Left colon (tissue), 2 donors: ENCODE data around the gene RUBCNL. TPM values are rescaled to one million over a fixed set of nuclear protein-coding genes. Genes with fewer than 3 reads are reported as not detected.

Experiments
- ATAC-seq: fragments of 200-7000 bp; cut with Tn5 transposase; one replicate; pipeline ENCODE4 v1.9.1; 2020; ENCODE audit warnings: mild to moderate bottlenecking, moderate library complexity
- DNase-seq, 2 donors: peaks; one replicate each; pipeline ENCODE4 v3.0.0-alpha.2; 2020
- intact Hi-C, 2 donors: fragments of 100-400 bp; cut with DNase I in 1 of 2; cut with micrococcal nuclease in 1 of 2; formaldehyde crosslinking; loops; one replicate each; pipeline versions ENCODE4 v1.11.2 to v1.14.0; 2022; cut with DNase I, micrococcal nuclease
- total RNA-seq, 2 donors: library from RNA; stranded (reverse); fragmentation: NEBNext Ultra II Directional; extraction: Animal tissue kit (Norgen Biotek cat#: 25700); gene quantifications; one replicate each; pipeline ENCODE4 v1.2.1, GENCODE V29; 2021
- donor health status: DM: no; HTN: no; CAD: no.
- donor health status: DM: yes; HTN: yes; CAD: no.

RUBCNL gene
- total RNA-seq, 2 donors from 2014 or later = 14.9 to 28.4 TPM

DNA sequence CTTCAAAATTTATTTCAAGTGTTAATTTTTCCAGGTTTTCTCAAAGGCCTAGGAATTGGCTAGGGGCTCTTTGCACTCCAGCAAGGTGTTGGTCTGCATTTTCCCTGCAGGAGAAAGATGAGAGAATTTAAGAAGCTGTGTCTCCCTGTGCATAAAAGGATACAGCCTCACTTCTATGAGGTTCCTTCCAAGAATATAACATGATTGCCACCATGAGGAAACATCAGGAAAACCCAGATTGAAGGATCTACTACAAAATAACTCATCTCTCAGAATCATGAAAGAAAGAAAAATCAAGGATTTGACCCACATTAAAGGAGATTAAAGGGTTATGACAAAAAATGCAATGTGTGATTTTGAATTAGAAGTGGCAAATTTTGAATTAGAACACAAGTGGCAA is 69.9 kb downstream of the RUBCNL start:
- ATAC-seq (no peak), DNase-seq (no peak)
- intact Hi-C loops = no loop called here

DNA sequence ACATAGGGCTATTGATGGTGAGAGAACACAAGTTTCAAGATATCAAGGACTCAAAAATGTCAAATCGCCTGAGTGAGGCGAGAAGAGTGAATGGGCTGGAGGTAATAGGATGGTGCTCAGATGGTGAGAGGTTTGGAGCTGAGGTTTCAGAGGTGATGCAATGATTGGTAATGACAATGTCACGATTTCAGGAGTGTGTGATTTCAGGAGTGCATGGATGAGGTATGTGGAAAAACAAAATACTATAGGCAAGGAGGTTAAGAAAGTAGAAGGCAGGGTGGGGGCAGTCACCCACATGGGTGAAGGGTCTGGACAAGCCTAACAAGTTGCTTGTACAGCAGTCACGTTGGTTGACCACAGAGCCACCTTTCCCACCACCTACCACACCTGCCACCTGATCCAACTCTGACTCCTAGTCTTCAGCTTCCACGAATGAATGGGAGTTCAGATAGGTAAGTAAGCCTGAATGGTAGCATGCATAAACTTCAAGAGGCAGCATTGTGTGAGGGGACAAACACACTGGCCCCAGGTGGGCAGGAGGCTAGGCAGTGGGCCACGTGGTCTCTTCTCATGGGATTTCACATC is 71.5 kb downstream of the RUBCNL start:
- intact Hi-C loops = no loop called here
- ATAC-seq (no peak), DNase-seq (no peak)

DNA sequence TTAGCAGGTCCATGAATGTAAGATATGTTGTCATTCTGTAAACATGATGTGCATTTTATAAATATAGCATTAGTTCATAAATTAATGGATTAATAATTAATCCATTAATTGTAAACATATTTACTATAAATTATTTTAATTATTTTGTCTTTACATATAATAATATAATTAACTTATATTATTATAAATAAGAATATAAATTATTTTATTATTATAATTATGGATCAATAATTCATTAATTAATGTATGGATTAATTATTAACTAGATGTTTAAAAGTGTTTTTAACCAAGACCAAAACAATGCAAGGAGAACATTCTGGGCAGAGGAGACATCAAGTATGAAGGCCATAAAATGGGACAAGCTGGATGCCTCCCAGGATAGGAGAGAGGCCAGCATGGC is 72.0 kb downstream of the RUBCNL start:
- intact Hi-C loops = no loop called here
- ATAC-seq = no peak
- DNase-seq = no peak

DNA sequence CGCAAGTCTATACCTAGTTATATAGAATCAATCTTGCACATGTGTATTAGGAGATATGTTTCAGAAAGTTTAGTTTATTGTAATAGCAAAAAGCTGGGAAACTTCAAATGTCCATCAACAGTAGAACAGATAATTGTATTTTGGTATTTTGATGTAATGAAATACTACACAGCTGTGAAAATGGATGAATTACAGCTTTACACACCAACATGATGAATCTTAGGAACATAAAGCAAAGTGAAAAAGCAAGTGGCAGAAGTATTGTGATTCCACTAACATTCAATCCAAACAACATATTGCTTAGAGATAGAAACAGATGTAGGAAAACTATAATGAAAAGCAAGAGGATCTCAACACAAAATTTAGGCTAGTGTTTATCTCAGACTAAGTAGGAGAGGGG is 72.5 kb downstream of the RUBCNL start:
- ATAC-seq (no peak), DNase-seq (no peak)
- intact Hi-C loops = no loop called here

DNA sequence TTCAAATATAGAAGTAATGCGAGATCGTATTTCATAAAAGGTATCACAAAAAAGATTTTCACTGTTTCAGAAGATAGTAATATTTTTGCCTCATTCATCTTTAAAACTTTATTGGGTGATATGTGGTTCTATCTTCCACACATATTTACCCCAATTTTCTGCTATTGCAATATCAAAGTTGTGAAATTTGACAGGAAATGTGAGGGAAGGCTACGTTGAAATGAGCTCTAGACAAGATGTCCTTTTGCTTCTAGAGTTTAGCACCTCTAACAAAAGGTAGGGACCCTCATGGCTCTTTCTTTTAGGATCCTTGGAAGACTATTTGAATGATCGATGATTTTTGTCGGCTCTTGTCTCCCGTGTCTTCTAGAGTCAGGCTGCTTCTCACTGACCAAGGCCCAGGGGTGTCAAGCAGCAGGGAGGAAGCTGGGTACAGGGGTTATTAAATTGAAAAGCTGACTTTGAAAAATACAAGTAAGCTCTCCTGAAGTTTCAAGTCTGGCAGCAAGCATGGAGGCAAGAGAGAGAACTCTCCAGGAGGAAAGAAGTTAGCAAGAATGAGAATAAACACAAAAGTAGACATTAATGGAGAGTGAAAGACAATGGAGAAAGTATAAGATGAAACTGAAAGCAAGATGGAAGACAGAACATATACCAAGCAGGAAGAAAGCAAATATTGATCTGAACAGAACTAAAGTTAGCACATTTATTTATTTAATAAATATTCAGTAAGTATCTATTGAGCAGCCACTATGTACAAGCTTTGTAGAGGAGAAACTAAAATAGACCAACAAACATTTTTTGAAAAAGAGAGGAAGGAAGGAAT is 73.4 kb downstream of the RUBCNL start:
- ATAC-seq (no peak), DNase-seq (no peak)
- intact Hi-C loops = no loop called here

DNA sequence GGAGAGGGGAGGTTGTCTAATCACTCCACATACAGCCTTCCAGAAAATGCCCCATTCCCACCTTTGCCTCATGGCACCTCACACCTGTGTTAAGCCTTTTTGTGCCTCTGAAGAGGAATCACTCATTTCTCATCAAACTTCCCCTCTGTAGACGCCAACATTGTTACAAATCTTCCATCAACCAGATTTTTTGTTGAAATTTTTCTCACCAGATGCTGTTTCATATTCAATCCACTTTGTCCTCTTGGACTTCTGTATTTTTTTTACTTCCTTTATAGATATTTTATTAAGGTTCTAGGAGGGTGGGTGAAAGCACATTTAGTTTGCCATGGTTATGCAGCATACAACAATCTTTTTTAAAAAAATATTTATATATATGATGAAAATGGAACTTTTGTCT is 74.0 kb downstream of the RUBCNL start:
- ATAC-seq (no peak), DNase-seq (no peak)
- intact Hi-C loops = no loop called here

DNA sequence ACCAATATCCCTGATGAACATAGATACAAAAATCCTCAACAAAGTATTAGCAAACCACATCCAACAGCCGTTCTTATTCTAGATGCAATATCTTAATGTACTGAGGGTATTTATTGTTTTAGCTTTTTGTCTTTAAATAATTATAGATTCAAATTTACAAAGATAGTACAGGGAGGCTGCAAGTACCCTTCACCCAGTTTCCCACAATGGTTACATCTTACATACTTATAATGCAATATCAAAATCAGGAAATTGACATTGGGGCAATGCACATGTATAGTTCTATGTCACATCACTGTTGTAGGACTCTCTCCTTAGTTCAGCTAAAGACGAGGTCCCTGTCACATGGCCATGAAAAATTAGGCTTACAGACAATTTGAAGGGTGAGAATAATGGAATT is 75.8 kb downstream of the RUBCNL start:
- DNase-seq = no peak
- intact Hi-C loops = no loop called here

DNA sequence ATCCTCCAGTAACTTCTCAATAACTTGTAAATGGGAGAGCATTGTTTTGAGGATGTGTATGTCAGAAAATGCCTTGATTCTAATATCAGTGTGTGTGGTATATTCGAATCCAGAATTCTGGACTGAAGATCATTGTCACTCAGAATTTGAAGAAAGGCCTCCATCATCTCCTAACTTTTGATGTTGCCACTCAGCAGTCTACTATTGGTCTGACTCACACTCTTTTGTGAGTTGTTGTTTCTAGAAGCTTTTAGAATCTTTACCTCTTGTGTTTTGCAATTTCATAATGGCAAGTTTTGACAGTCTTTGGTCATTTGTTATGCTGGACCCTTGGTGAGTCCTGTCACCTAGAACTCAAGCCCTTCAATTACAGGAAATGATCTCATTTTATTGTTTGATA is 77.0 kb downstream of the RUBCNL start:
- intact Hi-C loops = no loop called here
- ATAC-seq = no peak
- no peak for DNase-seq

More for the DNA sequence above, 75.8 kb downstream of the RUBCNL start:
- no peak for ATAC-seq

DNA sequence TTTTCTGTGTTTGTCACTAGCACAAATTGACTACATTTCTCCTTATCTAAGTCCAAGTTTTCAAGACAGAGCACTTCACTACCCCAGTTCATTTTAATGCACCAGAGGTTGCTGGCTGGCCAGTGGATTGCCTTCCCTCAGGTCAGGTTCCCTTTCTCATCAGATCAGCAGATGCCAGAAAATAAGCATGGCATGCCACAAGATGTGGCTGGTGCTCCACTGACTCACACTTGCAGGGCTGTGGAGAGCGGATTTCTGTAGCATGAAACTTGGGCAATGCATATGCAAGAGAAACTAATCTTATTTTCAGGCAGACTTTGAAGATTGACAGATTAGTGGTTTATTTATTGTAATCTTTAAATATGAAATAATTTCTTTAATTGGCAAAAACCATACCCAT is 79.5 kb downstream of the RUBCNL start:
- no peak for ATAC-seq
- intact Hi-C loops = no loop called here
- no peak for DNase-seq

DNA sequence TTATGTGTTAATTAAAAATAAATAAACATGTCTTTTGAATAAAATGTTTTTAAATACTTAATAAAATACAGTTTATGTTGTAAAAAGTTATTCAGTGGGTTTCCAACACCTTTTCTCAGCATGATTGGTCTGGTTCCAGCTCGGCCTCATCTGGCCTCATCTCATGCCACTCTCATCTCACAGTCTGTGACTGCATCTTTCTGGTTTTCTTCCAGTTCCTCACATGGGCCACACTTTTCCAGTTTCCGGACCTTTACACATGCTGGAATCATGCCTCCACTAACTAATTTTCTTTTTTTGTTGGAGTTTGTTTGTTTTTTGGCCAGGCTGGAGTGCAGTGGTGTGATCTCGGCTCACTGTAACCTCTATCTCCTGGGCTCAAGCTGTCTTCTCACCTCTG is 82.5 kb downstream of the RUBCNL start:
- DNase-seq (no peak), ATAC-seq (no peak)
- intact Hi-C loops = no loop called here

DNA sequence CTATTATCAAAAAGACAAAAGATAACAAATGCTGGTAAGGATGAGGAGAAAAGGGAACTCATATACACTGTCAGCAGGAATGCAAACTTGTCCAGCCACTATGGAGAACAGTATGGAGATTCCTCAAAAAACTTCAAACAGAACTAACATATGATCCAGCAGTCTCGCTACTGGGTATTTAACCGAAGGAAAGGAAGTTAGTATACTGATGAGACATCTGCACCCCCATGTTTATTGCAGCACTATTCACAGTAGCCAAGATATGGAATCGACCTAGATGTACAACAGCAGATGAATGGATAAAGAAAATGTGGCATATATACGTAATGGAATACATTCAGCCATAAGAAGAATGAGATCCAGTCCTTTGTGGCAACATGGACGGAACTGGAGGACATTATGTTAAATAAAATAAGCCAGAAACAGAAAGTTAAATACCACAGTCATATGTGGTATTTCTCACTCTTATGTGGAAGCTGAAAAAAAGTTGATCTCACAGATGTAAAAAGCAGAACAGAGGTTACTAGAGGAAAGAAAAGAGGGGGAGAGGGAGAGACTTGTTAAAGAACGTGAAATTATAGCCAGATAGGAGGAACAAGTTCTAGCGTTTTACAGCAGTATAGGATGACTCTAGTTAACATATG is 83.2 kb downstream of the RUBCNL start:
- no peak for ATAC-seq
- intact Hi-C loops = no loop called here

DNA sequence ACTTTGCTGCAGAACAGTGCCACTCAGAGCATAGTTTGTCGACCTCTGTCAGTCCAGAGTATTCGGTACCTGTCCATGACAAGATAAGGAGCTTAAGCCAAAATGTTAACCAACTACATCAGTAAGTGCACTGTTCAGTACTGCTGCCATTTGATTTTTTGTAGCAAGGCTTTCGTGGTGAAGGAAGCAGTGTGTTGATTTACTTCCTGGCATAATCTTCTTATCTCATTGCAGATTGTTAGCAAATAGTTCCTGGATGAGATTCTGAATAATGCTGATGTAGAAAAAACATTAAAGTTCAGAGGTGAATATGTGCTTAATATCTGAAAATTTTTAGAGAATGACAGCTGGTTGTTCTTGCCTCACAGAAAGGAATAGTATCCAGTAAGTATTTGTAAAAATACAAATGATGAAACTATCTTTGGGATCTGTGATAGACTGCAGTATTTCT is 89.7 kb downstream of the RUBCNL start:
- intact Hi-C loops = no loop called here
- ATAC-seq = no peak
- no peak for DNase-seq

More for the DNA sequence above, 83.2 kb downstream of the RUBCNL start:
- DNase-seq = no peak

DNA sequence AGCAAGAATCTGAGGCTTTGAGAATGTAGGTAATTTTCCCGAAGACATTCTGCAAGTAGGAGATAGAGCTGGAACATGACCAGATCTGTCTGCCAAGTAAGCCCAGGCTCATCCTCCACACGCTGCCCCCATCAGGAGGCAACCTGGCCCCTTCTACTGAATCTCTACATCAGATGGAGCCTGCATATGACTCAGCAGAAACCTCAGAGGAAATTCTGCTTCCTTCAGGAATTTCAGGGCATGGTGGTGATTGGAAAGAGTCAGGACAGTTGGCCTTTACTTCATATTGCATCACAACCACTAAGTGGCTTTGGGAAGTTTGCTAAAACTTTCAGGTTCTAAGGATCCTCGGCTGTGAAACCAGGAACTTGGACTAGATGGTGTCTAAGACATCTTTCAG is 90.1 kb downstream of the RUBCNL start:
- ATAC-seq (no peak), DNase-seq (no peak)
- intact Hi-C loops = no loop called here

DNA sequence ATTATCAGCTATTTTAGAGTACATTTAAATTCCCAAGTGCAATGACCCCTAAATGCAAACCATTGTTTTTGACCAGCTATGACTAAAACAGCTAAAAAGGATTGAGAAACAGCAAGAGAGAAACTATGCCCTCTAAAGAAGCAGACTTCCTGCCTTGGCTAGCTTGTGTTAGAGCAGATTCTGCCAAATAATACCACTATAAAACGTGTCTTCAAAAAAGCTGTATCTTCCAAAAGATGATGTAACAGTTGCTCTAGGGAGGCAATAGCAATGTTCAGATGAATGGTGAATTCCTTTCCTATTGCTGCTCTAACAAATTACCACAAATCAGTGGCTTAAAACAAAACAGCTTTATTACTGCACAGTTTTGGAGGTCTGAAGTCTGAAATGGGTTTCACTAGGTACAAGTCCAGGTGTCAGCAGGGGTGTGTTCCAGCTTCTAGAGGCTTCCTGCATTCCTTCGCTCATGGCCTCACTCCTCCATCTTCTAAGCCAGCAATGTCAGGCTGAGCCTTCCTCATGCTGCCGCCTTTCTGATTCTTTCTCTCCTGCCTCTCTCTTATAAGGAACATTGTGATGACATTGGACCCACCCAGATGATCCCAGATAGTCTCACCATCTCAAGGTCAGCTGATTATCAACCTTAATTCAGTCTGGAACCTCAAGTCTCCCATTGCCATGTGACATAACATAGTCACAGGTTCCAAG is 90.8 kb downstream of the RUBCNL start:
- intact Hi-C loops = no loop called here
- ATAC-seq = no peak
- no peak for DNase-seq

DNA sequence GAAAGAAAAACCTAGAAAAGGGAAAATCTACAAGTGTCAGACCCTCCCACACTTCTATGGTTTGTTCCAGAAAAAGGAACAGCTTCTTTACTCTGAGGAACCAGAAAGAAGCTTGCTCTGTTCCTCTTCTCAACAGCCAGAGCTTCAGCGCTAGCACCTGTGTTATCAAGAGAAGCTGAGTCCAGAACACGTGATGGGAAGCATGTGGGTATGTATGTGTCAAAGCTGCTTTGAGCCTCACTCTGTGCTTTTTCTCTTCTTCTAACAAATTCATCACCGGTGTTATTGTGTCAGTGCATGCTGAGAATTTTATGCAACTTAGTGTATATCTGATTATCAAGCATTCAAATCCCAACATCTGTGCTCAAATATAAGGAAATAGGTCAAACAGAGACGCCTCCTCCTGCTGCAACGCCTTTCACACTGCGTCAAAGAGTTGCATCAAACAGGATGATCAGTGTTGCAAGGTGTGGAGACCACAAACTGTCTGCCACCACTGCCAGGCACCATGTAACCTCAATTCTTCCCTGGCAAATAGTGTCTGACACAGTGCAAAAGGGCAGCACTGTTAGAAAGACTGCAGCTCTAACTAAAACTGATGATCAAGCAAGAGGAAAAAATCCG is 91.4 kb downstream of the RUBCNL start:
- DNase-seq (no peak), ATAC-seq (no peak)
- intact Hi-C loops = no loop called here

DNA sequence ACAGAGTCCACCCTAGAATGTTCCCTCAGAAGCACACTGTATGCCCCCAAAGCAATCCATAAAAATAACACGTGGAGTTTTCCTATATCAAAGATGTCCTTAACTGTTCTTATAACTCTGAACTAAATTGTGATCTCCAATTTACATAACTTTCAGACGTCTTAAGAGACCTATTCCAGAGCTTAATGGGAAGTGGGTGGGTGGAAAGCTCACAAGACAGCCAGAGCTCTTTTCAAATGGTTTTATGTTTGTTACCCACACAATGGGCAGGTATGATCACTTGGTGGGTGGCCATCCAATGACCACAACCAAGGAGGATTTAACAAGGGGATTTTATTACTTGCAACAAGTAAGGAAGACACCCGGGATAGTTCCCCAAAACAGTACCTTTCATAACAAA is 93.6 kb downstream of the RUBCNL start:
- DNase-seq (no peak), ATAC-seq (no peak)
- intact Hi-C loops = no loop called here
